HEK293 (cell line): ENCODE measurements around the gene EID2.

Experiments used
- AEBP2 ChIP-seq: fragments of 450-650 bp; formaldehyde crosslinking; IDR thresholded peaks from 2 replicates; pipeline ENCODE4 v1.5.1; 2016; ENCODE audit warnings: missing biosample characterization, missing genetic modification characterization, borderline replicate concordance
- BCL11B ChIP-seq: fragments of 450-650 bp; formaldehyde crosslinking; IDR thresholded peaks from 2 replicates; pipeline ENCODE4 v1.5.1; 2016; ENCODE audit warnings: low read depth, missing biosample characterization, missing genetic modification characterization
- EGR2 ChIP-seq: fragments of 450-650 bp; formaldehyde crosslinking; IDR thresholded peaks from 2 replicates; pipeline ENCODE4 v1.5.1; 2016; ENCODE audit warnings: low read depth, missing biosample characterization, missing genetic modification characterization
- ELK4 ChIP-seq: IDR thresholded peaks from 2 replicates; pipeline ENCODE4 v1.6.1; 2011; ENCODE audit warnings: mild to moderate bottlenecking, low read depth, low read length, borderline replicate concordance
- HOXD13 ChIP-seq: sonication (generic); formaldehyde crosslinking; IDR thresholded peaks from 2 replicates; pipeline ENCODE4 v1.8.0; 2022; ENCODE audit warnings: missing genetic modification reagents, borderline replicate concordance
- KLF17 ChIP-seq: fragments of 450-650 bp; formaldehyde crosslinking; IDR thresholded peaks from 2 replicates; pipeline ENCODE4 v1.5.1; 2016; ENCODE audit warnings: missing biosample characterization, missing genetic modification characterization
- KLF7 ChIP-seq: fragments of 450-650 bp; formaldehyde crosslinking; IDR thresholded peaks from 2 replicates; pipeline ENCODE4 v1.5.1; 2016; ENCODE audit warnings: missing biosample characterization, missing genetic modification characterization, borderline replicate concordance
- PBX3 ChIP-seq: sonication (generic); formaldehyde crosslinking; IDR thresholded peaks from 2 replicates; pipeline ENCODE4 v1.8.1; 2022; ENCODE audit warnings: mild to moderate bottlenecking, moderate library complexity, missing genetic modification reagents
- RBAK ChIP-seq: fragments of 450-650 bp; formaldehyde crosslinking; IDR thresholded peaks from 2 replicates; pipeline ENCODE4 v1.5.1; 2016; ENCODE audit warnings: missing biosample characterization, missing genetic modification characterization
- SP3 ChIP-seq: fragments of 450-650 bp; formaldehyde crosslinking; IDR thresholded peaks from 2 replicates; pipeline ENCODE4 v1.5.1; 2016; ENCODE audit warnings: missing biosample characterization, missing genetic modification characterization
- TCF7L2 ChIP-seq: IDR thresholded peaks from 2 replicates; pipeline ENCODE4 v1.6.1; 2011; ENCODE audit warnings: low read depth, mild to moderate bottlenecking, inconsistent platforms, low read length, moderate library complexity, borderline replicate concordance
- ZBTB49 ChIP-seq: fragments of 450-650 bp; formaldehyde crosslinking; IDR thresholded peaks from 2 replicates; pipeline ENCODE4 v1.5.1; 2016; ENCODE audit warnings: missing biosample characterization, missing genetic modification characterization, low read depth
- ZBTB8A ChIP-seq: fragments of 450-650 bp; formaldehyde crosslinking; IDR thresholded peaks from 2 replicates; pipeline ENCODE4 v1.5.1; 2016; ENCODE audit warnings: missing biosample characterization, missing genetic modification characterization
- ZNF112 ChIP-seq: fragments of 450-650 bp; formaldehyde crosslinking; IDR thresholded peaks from 2 replicates; pipeline ENCODE4 v1.5.0; 2017; ENCODE audit warnings: missing biosample characterization, missing genetic modification characterization
- ZNF132 ChIP-seq: fragments of 450-650 bp; formaldehyde crosslinking; IDR thresholded peaks from 2 replicates; pipeline ENCODE4 v1.5.1; 2017; ENCODE audit warnings: missing biosample characterization, missing genetic modification characterization, borderline replicate concordance
- ZNF138 ChIP-seq: fragments of 450-650 bp; formaldehyde crosslinking; IDR thresholded peaks from 2 replicates; pipeline ENCODE4 v1.5.1; 2016; ENCODE audit warnings: missing biosample characterization, missing genetic modification characterization, borderline replicate concordance
- ZNF146 ChIP-seq: fragments of 450-650 bp; formaldehyde crosslinking; IDR thresholded peaks from 2 replicates; pipeline ENCODE4 v1.5.1; 2016; ENCODE audit warnings: missing biosample characterization, missing genetic modification characterization
- ZNF157 ChIP-seq: fragments of 450-650 bp; formaldehyde crosslinking; IDR thresholded peaks from 2 replicates; pipeline ENCODE4 v1.5.1; 2016; ENCODE audit warnings: missing biosample characterization, missing genetic modification characterization
- ZNF302 ChIP-seq: fragments of 450-650 bp; formaldehyde crosslinking; IDR thresholded peaks from 2 replicates; pipeline ENCODE4 v1.5.1; 2016; ENCODE audit warnings: missing biosample characterization, missing genetic modification characterization, low read depth
- ZNF341 ChIP-seq: fragments of 450-650 bp; formaldehyde crosslinking; IDR thresholded peaks from 2 replicates; pipeline ENCODE4; 2016; ENCODE audit warnings: low read depth, missing biosample characterization, missing genetic modification characterization
- ZNF398 ChIP-seq: fragments of 450-650 bp; formaldehyde crosslinking; IDR thresholded peaks from 2 replicates; pipeline ENCODE4 v1.5.1; 2017; ENCODE audit warnings: missing biosample characterization, missing genetic modification characterization
- ZNF449 ChIP-seq: fragments of 450-650 bp; formaldehyde crosslinking; IDR thresholded peaks from 2 replicates; pipeline ENCODE4 v1.5.1; 2017; ENCODE audit warnings: missing biosample characterization, mild to moderate bottlenecking, missing genetic modification characterization, moderate library complexity
- ZNF48 ChIP-seq: fragments of 450-650 bp; formaldehyde crosslinking; IDR thresholded peaks from 2 replicates; pipeline ENCODE4 v1.5.1; 2016; ENCODE audit warnings: missing biosample characterization, missing genetic modification characterization
- ZNF510 ChIP-seq: fragments of 450-650 bp; formaldehyde crosslinking; IDR thresholded peaks from 2 replicates; pipeline ENCODE4 v1.5.1; 2018; ENCODE audit warnings: mild to moderate bottlenecking, missing genetic modification characterization, missing biosample characterization; ENCODE audit not compliant: insufficient replicate concordance
- ZNF548 ChIP-seq: fragments of 450-650 bp; formaldehyde crosslinking; IDR thresholded peaks from 2 replicates; pipeline ENCODE4 v1.5.1; 2016; ENCODE audit warnings: missing biosample characterization, missing genetic modification characterization
- ZNF580 ChIP-seq: fragments of 450-650 bp; formaldehyde crosslinking; IDR thresholded peaks from 2 replicates; pipeline ENCODE4 v1.5.1; 2016; ENCODE audit warnings: missing biosample characterization, missing genetic modification characterization
- ZNF791 ChIP-seq: fragments of 450-650 bp; formaldehyde crosslinking; IDR thresholded peaks from 2 replicates; pipeline ENCODE4 v1.5.1; 2016; ENCODE audit warnings: missing biosample characterization, missing genetic modification characterization
- ZNF843 ChIP-seq: fragments of 450-650 bp; formaldehyde crosslinking; IDR thresholded peaks from 2 replicates; pipeline ENCODE4 v1.5.1; 2016; ENCODE audit warnings: missing biosample characterization, missing genetic modification characterization

The EID2 gene

GRCh38 chr19:39497996-39498797 is 41.8 kb downstream of the EID2 start (continued):
- TF ChIP-seq ZNF449 (tag by site-specific recombination) (no peak), ZNF112 (no peak), RBAK (tag by site-specific recombination) (peak; percentile 67; the same call in 1 of the 2 replicates), HOXD13 (no peak), ZBTB49 (tag by site-specific recombination) (no peak), ZNF510 (tag by site-specific recombination) (no peak), ZNF48 (no peak), ZNF843 (tag by site-specific recombination) (no peak; the same call in none of the 2 replicates), ZNF398 (peak; percentile 92), ZNF580 (tag by site-specific recombination) (no peak), EGR2 (peak; percentile 12; the same call in 1 of the 2 replicates), ZNF132 (no peak), ZNF791 (tag by site-specific recombination) (peak; percentile 15; the same call in 1 of the 2 replicates), KLF17 (tag by site-specific recombination) (peak; percentile 92), ZNF138 (tag by site-specific recombination) (no peak), BCL11B (peak; percentile 47; the same call in 1 of the 2 replicates), ZNF548 (no peak), ZNF146 (peak; percentile 57; the same call in 1 of the 2 replicates), ZNF157 (tag by site-specific recombination) (0 out of 2 replicates have a peak, but pooled peaks have one; percentile 35), ZBTB8A (tag by site-specific recombination) (no peak), SP3 (tag by site-specific recombination) (peak; percentile 79), ELK4 (no peak), TCF7L2 (no peak), AEBP2 (no peak), ZNF341 (tag by site-specific recombination) (no peak; the same call in 1 of the 2 replicates), PBX3 (no peak), KLF7 (tag by site-specific recombination) (peak; percentile 76; the same call in 1 of the 2 replicates), ZNF302 (no peak)
